ENCODE measurements around the gene CYSLTR2.

The CYSLTR2 gene

DNA sequence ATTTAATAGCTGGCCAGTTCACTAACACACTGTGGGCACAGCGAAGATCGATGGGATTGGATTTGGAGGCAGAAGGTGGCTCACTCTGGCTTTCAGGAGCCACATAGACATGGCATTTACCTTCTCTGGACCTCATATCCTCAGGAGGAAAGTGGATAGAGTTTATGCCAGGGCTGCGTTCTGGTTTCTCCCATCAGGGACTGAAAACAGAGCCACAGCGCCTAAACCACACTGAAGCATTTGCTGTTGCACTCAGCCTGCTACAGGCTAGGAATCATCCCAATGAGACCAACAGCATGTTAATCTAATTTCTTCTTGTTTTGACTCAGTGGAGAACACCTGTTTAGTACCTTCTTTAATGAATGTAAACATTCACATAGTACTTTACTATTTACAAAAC is 1.6 kb downstream of the CYSLTR2 start:
- Histone ChIP-seq H2AFZ (ENCODE audit: low read length) (no peak overlapping the region), H3F3A (ENCODE audit: insufficient read depth, low read length) (no peaks in the 10 kb centered on the region), H3K9ac (ENCODE audit: low read length) (no peak overlapping the region), H3K4me1 (ENCODE audit: insufficient read depth, low read length, severe bottlenecking) (no peaks in the 10 kb centered on the region), H3K27ac (ENCODE audit: low read depth, low read length, poor library complexity, severe bottlenecking) (no peak overlapping the region), H3K27me3 (ENCODE audit: insufficient read depth, low read length) (no peaks in the 10 kb centered on the region), H3K9me2 (ENCODE audit: low read depth, low read length) (no peaks in the 10 kb centered on the region), H4K20me1 (ENCODE audit: insufficient read depth, low read length) (no peaks in the 10 kb centered on the region), H3K36me3 (ENCODE audit: insufficient read depth, low read length) (no peaks in the 10 kb centered on the region), H3K4me3 (ENCODE audit: low read depth, low read length, poor library complexity, severe bottlenecking) (no peak overlapping the region), H3K4me2 (ENCODE audit: low read length) (no peak overlapping the region), H3K9me3 (ENCODE audit: low read length) (no peaks in the 10 kb centered on the region), H3K79me2 (ENCODE audit: insufficient read depth, low read length) (no peaks in the 10 kb centered on the region)
- no peak for TF ChIP-seq EZH2 (IDR thresholded peaks at IDR 0.05; ENCODE audit: borderline replicate concordance, low read length)
- TF ChIP-seq, protein P1, sequence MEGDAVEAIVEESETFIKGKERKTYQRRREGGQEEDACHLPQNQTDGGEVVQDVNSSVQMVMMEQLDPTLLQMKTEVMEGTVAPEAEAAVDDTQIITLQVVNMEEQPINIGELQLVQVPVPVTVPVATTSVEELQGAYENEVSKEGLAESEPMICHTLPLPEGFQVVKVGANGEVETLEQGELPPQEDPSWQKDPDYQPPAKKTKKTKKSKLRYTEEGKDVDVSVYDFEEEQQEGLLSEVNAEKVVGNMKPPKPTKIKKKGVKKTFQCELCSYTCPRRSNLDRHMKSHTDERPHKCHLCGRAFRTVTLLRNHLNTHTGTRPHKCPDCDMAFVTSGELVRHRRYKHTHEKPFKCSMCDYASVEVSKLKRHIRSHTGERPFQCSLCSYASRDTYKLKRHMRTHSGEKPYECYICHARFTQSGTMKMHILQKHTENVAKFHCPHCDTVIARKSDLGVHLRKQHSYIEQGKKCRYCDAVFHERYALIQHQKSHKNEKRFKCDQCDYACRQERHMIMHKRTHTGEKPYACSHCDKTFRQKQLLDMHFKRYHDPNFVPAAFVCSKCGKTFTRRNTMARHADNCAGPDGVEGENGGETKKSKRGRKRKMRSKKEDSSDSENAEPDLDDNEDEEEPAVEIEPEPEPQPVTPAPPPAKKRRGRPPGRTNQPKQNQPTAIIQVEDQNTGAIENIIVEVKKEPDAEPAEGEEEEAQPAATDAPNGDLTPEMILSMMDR (IDR thresholded peaks at IDR 0.05; ENCODE audit: low read length) = no peak

DNA sequence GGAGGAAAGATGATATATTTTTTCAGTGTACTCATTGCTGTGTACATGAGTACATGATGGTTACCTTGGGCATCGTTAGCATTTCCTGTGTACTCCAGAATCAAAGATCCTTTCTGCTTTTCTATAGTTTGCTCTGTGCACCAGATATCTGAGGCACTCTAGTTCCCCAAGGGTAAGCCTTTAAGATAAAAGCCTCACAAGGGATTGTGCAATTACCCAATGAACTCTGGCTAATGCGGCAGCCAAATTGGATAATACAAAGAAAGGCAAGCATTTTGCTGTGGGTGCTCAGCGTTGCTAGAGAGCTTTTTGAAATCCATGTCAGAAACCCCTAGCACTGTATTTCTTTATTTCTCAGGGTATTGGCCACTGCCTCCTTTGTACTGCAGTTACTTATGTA is 2.9 kb downstream of the CYSLTR2 start:
- Histone ChIP-seq H2AFZ (ENCODE audit: low read length) (no peak overlapping the region), H3K9ac (ENCODE audit: low read length) (no peak overlapping the region), H4K20me1 (ENCODE audit: insufficient read depth, low read length) (no peaks in the 10 kb centered on the region), H3K4me2 (ENCODE audit: low read length) (no peak overlapping the region), H3K4me3 (ENCODE audit: low read depth, low read length, poor library complexity, severe bottlenecking) (no peak overlapping the region), H3K79me2 (ENCODE audit: insufficient read depth, low read length) (no peaks in the 10 kb centered on the region), H3K36me3 (ENCODE audit: insufficient read depth, low read length) (no peaks in the 10 kb centered on the region), H3K27ac (ENCODE audit: low read depth, low read length, poor library complexity, severe bottlenecking) (no peak overlapping the region), H3K9me2 (ENCODE audit: low read depth, low read length) (no peaks in the 10 kb centered on the region), H3K9me3 (ENCODE audit: low read length) (no peaks in the 10 kb centered on the region), H3F3A (ENCODE audit: insufficient read depth, low read length) (no peaks in the 10 kb centered on the region), H3K4me1 (ENCODE audit: insufficient read depth, low read length, severe bottlenecking) (no peaks in the 10 kb centered on the region), H3K27me3 (ENCODE audit: insufficient read depth, low read length) (no peaks in the 10 kb centered on the region)
- no peak for TF ChIP-seq EZH2 (IDR thresholded peaks at IDR 0.05; ENCODE audit: borderline replicate concordance, low read length)
- TF ChIP-seq, protein P1 (IDR thresholded peaks at IDR 0.05; ENCODE audit: low read length) = no peak

DNA sequence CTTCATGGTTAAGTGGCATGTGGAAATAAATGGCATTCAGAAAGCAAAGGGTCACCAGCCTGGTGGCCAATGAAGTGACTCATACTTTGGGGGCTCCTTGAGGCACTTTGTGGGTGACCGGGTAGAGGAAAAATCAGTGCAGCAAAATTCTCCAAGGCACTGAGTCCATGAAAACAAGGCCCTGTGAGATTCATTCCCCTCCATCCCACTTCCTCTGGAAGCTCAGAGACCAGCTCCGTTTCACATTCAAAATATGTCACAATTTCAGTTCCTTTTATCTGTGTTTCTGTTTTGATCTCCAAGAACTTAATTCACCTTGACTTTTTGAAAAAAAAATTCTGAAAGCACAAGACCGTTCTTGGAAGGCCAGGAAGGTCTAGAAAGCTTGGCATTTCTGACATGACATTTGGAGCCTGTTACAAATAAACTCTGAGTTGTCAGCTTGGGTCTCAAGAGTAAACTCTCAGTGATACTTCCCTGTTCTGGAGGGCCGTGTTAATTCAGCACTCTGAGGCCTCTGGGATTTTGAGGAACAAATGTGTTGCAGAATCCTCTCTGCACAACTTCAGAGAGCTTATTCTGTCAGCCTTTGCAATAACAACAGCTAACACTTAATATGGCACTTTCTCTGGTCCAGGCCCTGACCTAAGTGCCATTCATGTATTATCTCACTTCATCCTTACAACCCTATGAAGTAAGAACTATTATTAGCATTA is 6.8 kb downstream of the CYSLTR2 start:
- Histone ChIP-seq H3K9ac (ENCODE audit: low read length) (no peak overlapping the region), H3K4me1 (ENCODE audit: insufficient read depth, low read length, severe bottlenecking) (no peaks in the 10 kb centered on the region), H3K36me3 (ENCODE audit: insufficient read depth, low read length) (no peaks in the 10 kb centered on the region), H3K4me2 (ENCODE audit: low read length) (no peak overlapping the region), H3F3A (ENCODE audit: insufficient read depth, low read length) (no peaks in the 10 kb centered on the region), H3K27me3 (ENCODE audit: insufficient read depth, low read length) (no peaks in the 10 kb centered on the region), H3K79me2 (ENCODE audit: insufficient read depth, low read length) (no peaks in the 10 kb centered on the region), H3K9me3 (ENCODE audit: low read length) (no peaks in the 10 kb centered on the region), H4K20me1 (ENCODE audit: insufficient read depth, low read length) (no peaks in the 10 kb centered on the region), H3K4me3 (ENCODE audit: low read depth, low read length, poor library complexity, severe bottlenecking) (no peak overlapping the region), H3K27ac (ENCODE audit: low read depth, low read length, poor library complexity, severe bottlenecking) (no peak overlapping the region), H2AFZ (ENCODE audit: low read length) (no peak overlapping the region), H3K9me2 (ENCODE audit: low read depth, low read length) (no peaks in the 10 kb centered on the region)
- TF ChIP-seq EZH2 (IDR thresholded peaks at IDR 0.05; ENCODE audit: borderline replicate concordance, low read length) = no peak
- TF ChIP-seq, protein P1 (IDR thresholded peaks at IDR 0.05; ENCODE audit: low read length) = no peak
